ENCODE results near the gene ETV4.
A peak's percentile ranks its signal among the peaks of the same experiment; 100 is the strongest.

Gene ETV4

DNA sequence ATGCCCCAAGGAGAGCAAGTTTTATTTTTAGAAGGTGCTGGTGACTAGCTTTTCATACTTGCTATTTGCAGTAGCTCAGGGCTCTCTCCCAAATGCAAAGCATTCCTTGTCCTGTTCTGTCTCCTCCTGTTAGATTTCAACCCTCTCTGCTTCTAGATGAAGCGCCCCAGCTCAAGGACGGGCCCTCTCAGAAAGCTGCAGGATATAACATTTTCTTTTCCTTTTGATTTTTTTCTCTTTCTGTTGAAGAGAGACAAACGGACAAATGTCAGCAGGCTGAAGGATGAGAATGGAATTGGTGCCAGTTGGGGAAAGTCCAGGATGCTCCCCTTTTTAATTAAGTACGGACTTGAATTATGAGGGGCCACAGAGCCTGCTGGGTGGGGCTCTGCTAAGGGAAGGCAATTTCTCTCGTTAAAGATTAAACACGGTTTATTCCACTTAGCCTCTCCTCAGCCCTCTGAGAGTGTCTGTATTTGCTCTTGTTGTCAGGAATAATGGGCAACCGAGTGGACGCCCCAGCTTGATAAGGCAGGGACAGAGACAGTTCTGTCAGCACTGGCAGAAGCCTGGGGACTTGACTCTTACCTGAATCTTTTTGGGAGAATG is 6.2 kb upstream of the ETV4 start:
- Histone ChIP-seq H3K36me3 (ENCODE audit: insufficient read depth, low read length) (no peaks in the 10 kb centered on the region), H3K9ac (ENCODE audit: insufficient read length) (no peak overlapping the region)
- TF ChIP-seq POLR2AphosphoS5 (IDR thresholded peaks at IDR 0.05; ENCODE audit: borderline replicate concordance, low read depth, low read length) (no peak), FOXP2 (optimal IDR thresholded peaks at IDR 0.05; ENCODE audit: control extremely low read depth, extremely low read length, insufficient read depth) (no peak), EZH2 (IDR thresholded peaks at IDR 0.05) (no peak)

GRCh38 chr17:43550754-43551153 is 4.6 kb upstream of the ETV4 start:
- TF ChIP-seq FOXP2 (optimal IDR thresholded peaks at IDR 0.05; ENCODE audit: control extremely low read depth, extremely low read length, insufficient read depth) (no peak), EZH2 (IDR thresholded peaks at IDR 0.05) (no peak), POLR2AphosphoS5 (IDR thresholded peaks at IDR 0.05; ENCODE audit: borderline replicate concordance, low read depth, low read length) (no peak)
- Histone ChIP-seq H3K4me3 (no peak overlapping the region), H3K9me3 (ENCODE audit: low read depth, low read length) (no peaks in the 10 kb centered on the region), H3K27ac (no peak overlapping the region), H3K9ac (ENCODE audit: insufficient read length) (no peak overlapping the region), H3K36me3 (ENCODE audit: insufficient read depth, low read length) (no peaks in the 10 kb centered on the region)
- no peak for DNase-seq (ENCODE audit: low read depth, low spot score)

More for the DNA sequence above, 6.2 kb upstream of the ETV4 start:
- DNase-seq (ENCODE audit: low read depth, low spot score): no peak
- Histone ChIP-seq H3K4me3 (no peak overlapping the region), H3K27ac (no peak overlapping the region), H3K9me3 (ENCODE audit: low read depth, low read length) (no peaks in the 10 kb centered on the region)

DNA sequence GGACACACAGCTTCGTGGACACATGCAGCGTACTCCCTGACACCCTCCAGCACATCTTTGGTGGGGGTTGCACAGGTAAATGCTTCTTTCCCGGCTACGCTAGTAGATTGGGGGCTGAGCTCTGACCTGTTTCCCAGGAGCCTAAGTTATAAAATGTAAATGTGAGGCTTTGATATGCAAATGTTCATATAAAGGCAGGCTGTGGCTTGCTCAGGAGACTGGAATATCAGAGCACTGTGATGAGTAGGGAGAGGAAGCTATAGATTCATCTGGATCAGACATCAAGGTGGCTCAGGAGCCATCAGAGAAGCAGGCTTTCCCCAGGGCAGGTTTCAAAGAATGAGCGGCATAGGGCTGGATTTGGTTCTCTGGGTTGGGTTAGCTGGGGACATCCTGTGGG is 3.4 kb upstream of the ETV4 start:
- no peaks in the 10 kb centered on the region for H3K36me3 ChIP-seq (ENCODE audit: insufficient read depth, low read length)
- DNase-seq (ENCODE audit: low read depth, low spot score): no peak
- no peak overlapping the region for H3K9ac ChIP-seq (ENCODE audit: insufficient read length)
- no peak overlapping the region for H3K27ac ChIP-seq
- H3K4me3 ChIP-seq: no peak overlapping the region
- no peaks in the 10 kb centered on the region for H3K9me3 ChIP-seq (ENCODE audit: low read depth, low read length)
- TF ChIP-seq FOXP2 (optimal IDR thresholded peaks at IDR 0.05; ENCODE audit: control extremely low read depth, extremely low read length, insufficient read depth) (no peak), EZH2 (IDR thresholded peaks at IDR 0.05) (no peak), POLR2AphosphoS5 (IDR thresholded peaks at IDR 0.05; ENCODE audit: borderline replicate concordance, low read depth, low read length) (no peak)

- Histone ChIP-seq H3K4me3 (no peak overlapping the region), H3K9me3 (ENCODE audit: low read depth, low read length) (no peaks in the 10 kb centered on the region), H3K9ac (ENCODE audit: insufficient read length) (no peak overlapping the region), H3K36me3 (ENCODE audit: insufficient read depth, low read length) (no peaks in the 10 kb centered on the region), H3K27ac (no peak overlapping the region)
- no peak for DNase-seq (ENCODE audit: low read depth, low spot score)
- no peak for TF ChIP-seq POLR2AphosphoS5 (IDR thresholded peaks at IDR 0.05; ENCODE audit: borderline replicate concordance, low read depth, low read length)
- no peak for TF ChIP-seq EZH2 (IDR thresholded peaks at IDR 0.05)
- no peak for TF ChIP-seq FOXP2 (optimal IDR thresholded peaks at IDR 0.05; ENCODE audit: control extremely low read depth, extremely low read length, insufficient read depth)
Observed at GRCh38 chr17:43548689-43549379, 2.7 kb upstream of the ETV4 start.

DNA sequence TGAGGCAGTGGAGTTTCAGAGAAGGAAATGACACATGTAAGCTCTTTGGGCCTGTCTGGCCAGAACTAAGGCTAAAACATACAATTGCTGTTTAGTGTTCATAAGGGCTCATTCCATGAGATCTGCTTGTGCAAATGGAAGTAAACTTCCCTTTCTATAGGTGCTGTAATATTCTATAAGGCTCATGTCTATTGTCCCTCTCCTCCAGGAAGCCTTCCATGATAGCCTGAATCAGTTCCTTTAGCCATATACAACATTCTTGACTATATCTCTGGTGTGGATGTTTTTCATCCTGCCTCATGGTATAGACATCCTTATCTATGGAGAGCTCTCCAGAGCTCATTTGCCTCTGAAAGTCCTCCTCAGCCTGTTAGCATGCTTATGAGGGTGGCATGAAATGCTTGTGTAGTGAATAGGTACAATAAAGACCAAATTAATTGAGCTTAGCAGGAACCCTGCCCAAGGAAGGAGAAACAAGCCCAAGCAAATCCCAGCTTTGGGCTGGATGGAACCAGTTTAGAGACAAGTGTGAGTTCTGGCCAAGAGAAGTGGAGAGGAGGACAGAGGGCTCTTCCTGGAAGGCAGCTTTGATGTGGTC is 1.6 kb upstream of the ETV4 start:
- TF ChIP-seq POLR2AphosphoS5 (IDR thresholded peaks at IDR 0.05; ENCODE audit: borderline replicate concordance, low read depth, low read length) (no peak), EZH2 (IDR thresholded peaks at IDR 0.05) (no peak), FOXP2 (optimal IDR thresholded peaks at IDR 0.05; ENCODE audit: control extremely low read depth, extremely low read length, insufficient read depth) (no peak)
- H3K27ac ChIP-seq: no peak overlapping the region
- H3K36me3 ChIP-seq (ENCODE audit: insufficient read depth, low read length): no peaks in the 10 kb centered on the region
- DNase-seq (ENCODE audit: low read depth, low spot score): no peak
- no peak overlapping the region for H3K4me3 ChIP-seq
- no peaks in the 10 kb centered on the region for H3K9me3 ChIP-seq (ENCODE audit: low read depth, low read length)
- no peak overlapping the region for H3K9ac ChIP-seq (ENCODE audit: insufficient read length)

DNA sequence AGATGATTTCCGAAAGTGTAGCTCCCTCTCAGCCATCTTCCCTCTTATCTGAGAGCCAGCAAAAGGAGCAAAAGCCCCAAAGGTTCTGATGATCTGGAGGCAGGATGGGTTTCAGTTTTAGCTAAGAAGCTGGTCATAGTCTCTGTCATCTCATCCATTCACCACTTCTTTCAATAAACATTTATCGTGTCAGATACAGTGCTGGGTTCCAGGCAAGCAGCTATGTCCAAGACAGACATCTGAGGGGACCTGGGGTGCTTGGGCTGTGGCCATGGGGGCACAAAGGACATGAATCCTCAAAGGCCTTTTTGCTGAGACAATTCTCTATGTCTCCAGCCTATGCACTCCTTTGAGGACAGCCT is 1.0 kb upstream of the ETV4 start:
- no peak for DNase-seq (ENCODE audit: low read depth, low spot score)
- no peak overlapping the region for H3K9ac ChIP-seq (ENCODE audit: insufficient read length)
- no peaks in the 10 kb centered on the region for H3K9me3 ChIP-seq (ENCODE audit: low read depth, low read length)
- H3K4me3 ChIP-seq: no peak overlapping the region
- H3K36me3 ChIP-seq (ENCODE audit: insufficient read depth, low read length): no peaks in the 10 kb centered on the region
- H3K27ac ChIP-seq: no peak overlapping the region
- TF ChIP-seq POLR2AphosphoS5 (IDR thresholded peaks at IDR 0.05; ENCODE audit: borderline replicate concordance, low read depth, low read length): no peak
- no peak for TF ChIP-seq EZH2 (IDR thresholded peaks at IDR 0.05)
- TF ChIP-seq FOXP2 (optimal IDR thresholded peaks at IDR 0.05; ENCODE audit: control extremely low read depth, extremely low read length, insufficient read depth): no peak

DNA sequence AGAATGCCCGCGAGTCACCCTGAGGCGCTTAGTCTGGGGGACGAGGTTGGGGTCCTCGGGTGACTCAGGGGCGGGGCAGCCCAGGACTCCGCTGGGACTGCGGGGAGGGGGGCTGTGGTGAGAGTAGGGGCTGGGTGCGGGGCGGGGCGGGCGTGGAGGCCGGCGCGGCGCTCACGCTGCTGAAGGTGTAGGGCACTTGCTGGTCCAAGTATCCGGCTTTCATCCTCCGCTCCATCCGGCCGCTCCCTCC is 832 bp downstream of the ETV4 start:
- no peak for DNase-seq (ENCODE audit: low read depth, low spot score)

DNA sequence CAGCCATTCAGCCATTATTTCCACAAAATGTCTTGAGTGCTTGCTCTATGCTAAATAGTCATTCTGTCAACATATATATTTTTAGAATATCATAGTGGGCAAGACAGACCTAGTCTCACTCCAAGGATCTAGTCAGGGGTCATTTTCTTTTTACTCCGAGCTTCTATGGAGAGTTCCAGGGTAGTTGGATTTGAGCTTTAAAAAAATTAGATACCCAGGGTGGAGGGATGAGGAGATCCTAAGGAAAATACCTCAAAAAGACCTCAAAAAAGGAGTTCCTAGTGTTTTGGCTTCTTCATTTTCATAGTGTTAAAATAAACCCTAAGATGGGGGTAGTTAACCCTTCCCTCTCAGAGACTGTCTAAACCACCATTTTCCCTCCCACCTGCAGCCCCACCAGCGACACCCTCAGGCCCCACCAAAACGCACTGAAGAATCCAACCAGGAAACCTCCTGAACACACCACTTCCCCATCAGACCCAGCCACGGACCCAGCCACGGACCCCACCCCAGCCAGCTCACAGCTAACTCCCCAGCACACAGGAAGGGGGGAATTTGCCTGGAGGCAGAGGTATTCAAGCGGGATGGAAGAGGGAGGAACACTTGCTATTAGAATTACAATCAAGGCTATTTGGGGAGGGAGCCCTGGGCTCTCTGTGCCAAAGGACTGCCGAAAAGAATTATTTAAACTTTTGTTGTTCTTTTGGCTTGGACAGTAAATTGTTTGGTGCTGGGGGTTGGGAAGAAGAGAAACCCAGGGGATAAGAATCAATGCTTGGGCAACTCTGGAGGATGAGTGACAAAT is 2.2 kb downstream of the ETV4 start:
- no peak for DNase-seq (ENCODE audit: low read depth, low spot score)
- no peak overlapping the region for H3K27ac ChIP-seq
- no peak overlapping the region for H3K9ac ChIP-seq (ENCODE audit: insufficient read length)
- H3K36me3 ChIP-seq (ENCODE audit: insufficient read depth, low read length): no peaks in the 10 kb centered on the region
- no peaks in the 10 kb centered on the region for H3K9me3 ChIP-seq (ENCODE audit: low read depth, low read length)
- TF ChIP-seq POLR2AphosphoS5 (IDR thresholded peaks at IDR 0.05; ENCODE audit: borderline replicate concordance, low read depth, low read length) (no peak), FOXP2 (optimal IDR thresholded peaks at IDR 0.05; ENCODE audit: control extremely low read depth, extremely low read length, insufficient read depth) (no peak), EZH2 (IDR thresholded peaks at IDR 0.05) (no peak)
- H3K4me3 ChIP-seq: no peak overlapping the region

More for the DNA sequence above, 832 bp downstream of the ETV4 start:
- Histone ChIP-seq H3K9me3 (ENCODE audit: low read depth, low read length) (no peaks in the 10 kb centered on the region), H3K27ac (no peak overlapping the region), H3K4me3 (peak overlapping the region; percentile 75), H3K36me3 (ENCODE audit: insufficient read depth, low read length) (no peaks in the 10 kb centered on the region), H3K9ac (ENCODE audit: insufficient read length) (no peak overlapping the region)
- TF ChIP-seq POLR2AphosphoS5 (IDR thresholded peaks at IDR 0.05; ENCODE audit: borderline replicate concordance, low read depth, low read length): no peak
- TF ChIP-seq EZH2 (IDR thresholded peaks at IDR 0.05): no peak
- TF ChIP-seq FOXP2 (optimal IDR thresholded peaks at IDR 0.05; ENCODE audit: control extremely low read depth, extremely low read length, insufficient read depth): no peak
